HepG2 (cell line): ENCODE data around the gene TTBK1. TPM values are rescaled to one million over a fixed set of nuclear protein-coding genes. Genes with fewer than 3 reads are reported as not detected.

Experiments used
- ATAD3A ChIP-seq: sonication (generic); formaldehyde crosslinking; IDR thresholded peaks from 2 replicates; pipeline ENCODE4 v1.4.0; 2020; ENCODE audit warnings: missing genetic modification reagents
- HOXA7 ChIP-seq: sonication (generic); formaldehyde crosslinking; IDR thresholded peaks from 2 replicates; pipeline ENCODE4 v1.8.1; 2022; ENCODE audit warnings: mild to moderate bottlenecking, missing genetic modification reagents, moderate library complexity
- KDM5B ChIP-seq: sonication (generic); formaldehyde crosslinking; IDR thresholded peaks from 2 replicates; pipeline ENCODE4 v1.4.0; 2020; ENCODE audit warnings: missing genetic modification reagents, mild to moderate bottlenecking, borderline replicate concordance
- NFKBIZ ChIP-seq: IDR thresholded peaks from 2 replicates; pipeline ENCODE4 v1.6.1; 2018; ENCODE audit warnings: missing genetic modification reagents, missing compliant biosample characterization
- PAF1 ChIP-seq: IDR thresholded peaks from 2 replicates; pipeline ENCODE4 v1.6.1; 2016; ENCODE audit warnings: missing genetic modification reagents, missing compliant biosample characterization
- SAP130 ChIP-seq: IDR thresholded peaks from 2 replicates; pipeline ENCODE4 v1.6.1; 2016; ENCODE audit warnings: low read depth
- TEAD3 ChIP-seq: optimal IDR thresholded peaks from 2 replicates; pipeline ENCODE3; 2016; ENCODE audit warnings: borderline replicate concordance
- TSC22D2 ChIP-seq: sonication (generic); formaldehyde crosslinking; IDR thresholded peaks from 2 replicates; pipeline ENCODE4 v1.5.1; 2020; ENCODE audit warnings: missing genetic modification reagents, mild to moderate bottlenecking, borderline replicate concordance
- ZMYM2 ChIP-seq: sonication (generic); formaldehyde crosslinking; IDR thresholded peaks from 2 replicates; pipeline ENCODE4 v1.8.0; 2022; ENCODE audit warnings: mild to moderate bottlenecking, missing genetic modification reagents
- ZNF143 ChIP-seq: sonication (generic); formaldehyde crosslinking; IDR thresholded peaks from 2 replicates; pipeline ENCODE4 v1.4.0; 2020; ENCODE audit warnings: missing genetic modification reagents
- ZNF44 ChIP-seq: sonication (generic); formaldehyde crosslinking; IDR thresholded peaks from 2 replicates; pipeline ENCODE4 v1.5.1; 2020; ENCODE audit warnings: mild to moderate bottlenecking, missing genetic modification reagents
- ZNF598 ChIP-seq: sonication (generic); formaldehyde crosslinking; IDR thresholded peaks from 2 replicates; pipeline ENCODE4 v1.5.1; 2020; ENCODE audit warnings: mild to moderate bottlenecking, missing genetic modification reagents, borderline replicate concordance
- ZSCAN25 ChIP-seq: sonication (generic); formaldehyde crosslinking; IDR thresholded peaks from 2 replicates; pipeline ENCODE4 v1.8.0; 2022; ENCODE audit warnings: mild to moderate bottlenecking, missing genetic modification reagents
- polyA plus RNA-seq, 8 experiments: library from polyadenylated mRNA; depleted of rRNA in 3 of 8; stranded (reverse) in 7 of 8; unstranded in 1 of 8; fragments of >200 nt; fragmentation: Illumina TruSeq in 4 of 8; extraction: Trizol in 4 of 8; gene quantifications; 2 replicates each; pipeline versions ENCODE4 v1.2.1 to v1.2.3, GENCODE V29; 2011 to 2016; ENCODE audit warnings: low read depth in 4 of 8, missing spikeins in 1 of 8, mixed read lengths in 1 of 8; ENCODE audit not compliant: insufficient read depth in 1 of 8
- total RNA-seq, 5 experiments: library from RNA; depleted of rRNA; stranded (reverse); fragments of >200 nt; fragmentation: Illumina TruSeq; extraction: Trizol; gene quantifications; 2 replicates each; pipeline ENCODE4 v1.2.3, GENCODE V29; 2016; ENCODE audit warnings: low read depth in 1 of 5
- TF ChIP-seq, protein P1 (sequence below): sonication (generic); formaldehyde crosslinking; conservative IDR thresholded peaks from 2 replicates; pipeline ENCODE4 v1.8.0; 2022; ENCODE audit warnings: low read depth, missing genetic modification reagents
- TF ChIP-seq, protein P2 (sequence below): sonication (generic); formaldehyde crosslinking; IDR thresholded peaks from 2 replicates; pipeline ENCODE4 v1.9.0; 2021; ENCODE audit warnings: missing genetic modification reagents, mild to moderate bottlenecking, borderline replicate concordance
- TF ChIP-seq, protein P3 (sequence below): IDR thresholded peaks from 2 replicates; pipeline ENCODE4 v1.6.1; 2016; ENCODE audit warnings: low read depth, missing genetic modification reagents, missing compliant biosample characterization
- TF ChIP-seq, protein P4 (sequence below): IDR thresholded peaks from 2 replicates; pipeline ENCODE4 v1.6.1; 2018; ENCODE audit warnings: missing genetic modification reagents
- TF ChIP-seq, protein P5 (sequence below): sonication (generic); formaldehyde crosslinking; conservative IDR thresholded peaks from 2 replicates; pipeline ENCODE4 v1.4.0; 2020; ENCODE audit warnings: missing genetic modification reagents

Gene TTBK1
- total and polyA plus RNA-seq, 2 of the 13 experiments (the other 11 are each of a cell fraction or from before 2014, with no cell fraction given): 0.24 to 0.33 TPM

DNA sequence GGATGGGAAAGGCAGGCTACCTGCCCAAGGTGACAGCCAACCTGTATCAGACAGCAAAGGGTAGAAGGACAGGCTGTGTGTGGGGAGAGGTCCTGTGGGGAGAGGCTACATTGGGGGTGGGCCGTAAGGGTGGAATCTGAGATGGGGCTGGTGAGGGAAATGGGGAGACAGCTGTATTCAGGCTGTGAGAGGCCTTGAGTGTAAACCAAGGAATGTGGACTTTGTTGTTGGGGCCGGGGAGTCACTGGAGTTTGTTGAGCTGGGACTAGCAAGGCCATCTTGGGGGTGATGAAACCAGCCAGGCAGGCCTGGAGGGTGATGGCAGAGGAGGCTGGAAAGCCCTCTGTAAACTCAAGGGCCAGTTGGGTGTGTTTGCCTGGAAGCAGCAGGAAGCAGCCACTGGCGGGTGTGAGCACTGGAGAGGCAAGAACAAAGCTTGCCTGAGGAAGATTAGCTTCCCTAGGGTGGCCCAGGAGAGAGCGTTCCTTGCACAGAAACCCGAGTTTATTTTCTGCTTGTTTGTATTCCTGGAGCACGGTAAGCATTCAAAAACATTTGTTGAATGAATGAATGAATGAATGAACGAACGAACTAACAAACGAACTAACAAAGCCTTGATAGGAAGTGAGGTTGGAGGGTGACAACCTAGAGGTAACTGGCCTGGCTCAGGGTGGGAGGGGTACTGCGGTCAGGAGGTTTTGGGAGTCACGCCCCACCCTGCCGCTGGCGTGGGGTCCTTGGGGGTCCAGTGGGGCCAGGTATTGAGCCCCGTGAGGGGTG, 18.9 kb downstream of the TTBK1 start (continued):
- TF ChIP-seq PAF1 (CRISPR knock-in tag) (no peak), TSC22D2 (CRISPR knock-in tag) (no peak), ZNF598 (CRISPR knock-in tag) (0 out of 2 replicates have a peak, but pooled peaks have one; percentile 70), ZSCAN25 (CRISPR knock-in tag) (peak; percentile 40; the same call in 1 of the 2 replicates), NFKBIZ (no peak), HOXA7 (CRISPR knock-in tag) (no peak), ATAD3A (CRISPR knock-in tag) (no peak), ZMYM2 (CRISPR knock-in tag) (no peak), SAP130 (0 out of 2 replicates have a peak, but pooled peaks have one; percentile 45), ZNF143 (CRISPR knock-in tag) (no peak), TEAD3 (CRISPR knock-in tag) (peak; percentile 81), KDM5B (CRISPR knock-in tag) (no peak), ZNF44 (CRISPR knock-in tag) (no peak)
- TF ChIP-seq, protein P1, sequence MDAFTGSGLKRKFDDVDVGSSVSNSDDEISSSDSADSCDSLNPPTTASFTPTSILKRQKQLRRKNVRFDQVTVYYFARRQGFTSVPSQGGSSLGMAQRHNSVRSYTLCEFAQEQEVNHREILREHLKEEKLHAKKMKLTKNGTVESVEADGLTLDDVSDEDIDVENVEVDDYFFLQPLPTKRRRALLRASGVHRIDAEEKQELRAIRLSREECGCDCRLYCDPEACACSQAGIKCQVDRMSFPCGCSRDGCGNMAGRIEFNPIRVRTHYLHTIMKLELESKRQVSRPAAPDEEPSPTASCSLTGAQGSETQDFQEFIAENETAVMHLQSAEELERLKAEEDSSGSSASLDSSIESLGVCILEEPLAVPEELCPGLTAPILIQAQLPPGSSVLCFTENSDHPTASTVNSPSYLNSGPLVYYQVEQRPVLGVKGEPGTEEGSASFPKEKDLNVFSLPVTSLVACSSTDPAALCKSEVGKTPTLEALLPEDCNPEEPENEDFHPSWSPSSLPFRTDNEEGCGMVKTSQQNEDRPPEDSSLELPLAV (CRISPR knock-in tag): no peak
- TF ChIP-seq, protein P2, sequence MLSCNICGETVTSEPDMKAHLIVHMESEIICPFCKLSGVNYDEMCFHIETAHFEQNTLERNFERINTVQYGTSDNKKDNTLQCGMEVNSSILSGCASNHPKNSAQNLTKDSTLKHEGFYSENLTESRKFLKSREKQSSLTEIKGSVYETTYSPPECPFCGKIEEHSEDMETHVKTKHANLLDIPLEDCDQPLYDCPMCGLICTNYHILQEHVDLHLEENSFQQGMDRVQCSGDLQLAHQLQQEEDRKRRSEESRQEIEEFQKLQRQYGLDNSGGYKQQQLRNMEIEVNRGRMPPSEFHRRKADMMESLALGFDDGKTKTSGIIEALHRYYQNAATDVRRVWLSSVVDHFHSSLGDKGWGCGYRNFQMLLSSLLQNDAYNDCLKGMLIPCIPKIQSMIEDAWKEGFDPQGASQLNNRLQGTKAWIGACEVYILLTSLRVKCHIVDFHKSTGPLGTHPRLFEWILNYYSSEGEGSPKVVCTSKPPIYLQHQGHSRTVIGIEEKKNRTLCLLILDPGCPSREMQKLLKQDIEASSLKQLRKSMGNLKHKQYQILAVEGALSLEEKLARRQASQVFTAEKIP (CRISPR knock-in tag): no peak
- TF ChIP-seq, protein P3, sequence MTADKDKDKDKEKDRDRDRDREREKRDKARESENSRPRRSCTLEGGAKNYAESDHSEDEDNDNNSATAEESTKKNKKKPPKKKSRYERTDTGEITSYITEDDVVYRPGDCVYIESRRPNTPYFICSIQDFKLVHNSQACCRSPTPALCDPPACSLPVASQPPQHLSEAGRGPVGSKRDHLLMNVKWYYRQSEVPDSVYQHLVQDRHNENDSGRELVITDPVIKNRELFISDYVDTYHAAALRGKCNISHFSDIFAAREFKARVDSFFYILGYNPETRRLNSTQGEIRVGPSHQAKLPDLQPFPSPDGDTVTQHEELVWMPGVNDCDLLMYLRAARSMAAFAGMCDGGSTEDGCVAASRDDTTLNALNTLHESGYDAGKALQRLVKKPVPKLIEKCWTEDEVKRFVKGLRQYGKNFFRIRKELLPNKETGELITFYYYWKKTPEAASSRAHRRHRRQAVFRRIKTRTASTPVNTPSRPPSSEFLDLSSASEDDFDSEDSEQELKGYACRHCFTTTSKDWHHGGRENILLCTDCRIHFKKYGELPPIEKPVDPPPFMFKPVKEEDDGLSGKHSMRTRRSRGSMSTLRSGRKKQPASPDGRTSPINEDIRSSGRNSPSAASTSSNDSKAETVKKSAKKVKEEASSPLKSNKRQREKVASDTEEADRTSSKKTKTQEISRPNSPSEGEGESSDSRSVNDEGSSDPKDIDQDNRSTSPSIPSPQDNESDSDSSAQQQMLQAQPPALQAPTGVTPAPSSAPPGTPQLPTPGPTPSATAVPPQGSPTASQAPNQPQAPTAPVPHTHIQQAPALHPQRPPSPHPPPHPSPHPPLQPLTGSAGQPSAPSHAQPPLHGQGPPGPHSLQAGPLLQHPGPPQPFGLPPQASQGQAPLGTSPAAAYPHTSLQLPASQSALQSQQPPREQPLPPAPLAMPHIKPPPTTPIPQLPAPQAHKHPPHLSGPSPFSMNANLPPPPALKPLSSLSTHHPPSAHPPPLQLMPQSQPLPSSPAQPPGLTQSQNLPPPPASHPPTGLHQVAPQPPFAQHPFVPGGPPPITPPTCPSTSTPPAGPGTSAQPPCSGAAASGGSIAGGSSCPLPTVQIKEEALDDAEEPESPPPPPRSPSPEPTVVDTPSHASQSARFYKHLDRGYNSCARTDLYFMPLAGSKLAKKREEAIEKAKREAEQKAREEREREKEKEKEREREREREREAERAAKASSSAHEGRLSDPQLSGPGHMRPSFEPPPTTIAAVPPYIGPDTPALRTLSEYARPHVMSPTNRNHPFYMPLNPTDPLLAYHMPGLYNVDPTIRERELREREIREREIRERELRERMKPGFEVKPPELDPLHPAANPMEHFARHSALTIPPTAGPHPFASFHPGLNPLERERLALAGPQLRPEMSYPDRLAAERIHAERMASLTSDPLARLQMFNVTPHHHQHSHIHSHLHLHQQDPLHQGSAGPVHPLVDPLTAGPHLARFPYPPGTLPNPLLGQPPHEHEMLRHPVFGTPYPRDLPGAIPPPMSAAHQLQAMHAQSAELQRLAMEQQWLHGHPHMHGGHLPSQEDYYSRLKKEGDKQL (CRISPR knock-in tag): no peak
- TF ChIP-seq, protein P4, sequence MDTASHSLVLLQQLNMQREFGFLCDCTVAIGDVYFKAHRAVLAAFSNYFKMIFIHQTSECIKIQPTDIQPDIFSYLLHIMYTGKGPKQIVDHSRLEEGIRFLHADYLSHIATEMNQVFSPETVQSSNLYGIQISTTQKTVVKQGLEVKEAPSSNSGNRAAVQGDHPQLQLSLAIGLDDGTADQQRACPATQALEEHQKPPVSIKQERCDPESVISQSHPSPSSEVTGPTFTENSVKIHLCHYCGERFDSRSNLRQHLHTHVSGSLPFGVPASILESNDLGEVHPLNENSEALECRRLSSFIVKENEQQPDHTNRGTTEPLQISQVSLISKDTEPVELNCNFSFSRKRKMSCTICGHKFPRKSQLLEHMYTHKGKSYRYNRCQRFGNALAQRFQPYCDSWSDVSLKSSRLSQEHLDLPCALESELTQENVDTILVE: no peak
- TF ChIP-seq, protein P5, sequence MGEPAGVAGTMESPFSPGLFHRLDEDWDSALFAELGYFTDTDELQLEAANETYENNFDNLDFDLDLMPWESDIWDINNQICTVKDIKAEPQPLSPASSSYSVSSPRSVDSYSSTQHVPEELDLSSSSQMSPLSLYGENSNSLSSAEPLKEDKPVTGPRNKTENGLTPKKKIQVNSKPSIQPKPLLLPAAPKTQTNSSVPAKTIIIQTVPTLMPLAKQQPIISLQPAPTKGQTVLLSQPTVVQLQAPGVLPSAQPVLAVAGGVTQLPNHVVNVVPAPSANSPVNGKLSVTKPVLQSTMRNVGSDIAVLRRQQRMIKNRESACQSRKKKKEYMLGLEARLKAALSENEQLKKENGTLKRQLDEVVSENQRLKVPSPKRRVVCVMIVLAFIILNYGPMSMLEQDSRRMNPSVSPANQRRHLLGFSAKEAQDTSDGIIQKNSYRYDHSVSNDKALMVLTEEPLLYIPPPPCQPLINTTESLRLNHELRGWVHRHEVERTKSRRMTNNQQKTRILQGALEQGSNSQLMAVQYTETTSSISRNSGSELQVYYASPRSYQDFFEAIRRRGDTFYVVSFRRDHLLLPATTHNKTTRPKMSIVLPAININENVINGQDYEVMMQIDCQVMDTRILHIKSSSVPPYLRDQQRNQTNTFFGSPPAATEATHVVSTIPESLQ (CRISPR knock-in tag): no peak
